ENCODE data around the gene PRDM16. TPM values are rescaled to one million over a fixed set of nuclear protein-coding genes. Genes with fewer than 3 reads are reported as not detected.
A peak's percentile ranks its signal among the peaks of the same experiment; 100 is the strongest.

The PRDM16 gene
- total RNA-seq, 1 donor = 6.5 TPM

DNA sequence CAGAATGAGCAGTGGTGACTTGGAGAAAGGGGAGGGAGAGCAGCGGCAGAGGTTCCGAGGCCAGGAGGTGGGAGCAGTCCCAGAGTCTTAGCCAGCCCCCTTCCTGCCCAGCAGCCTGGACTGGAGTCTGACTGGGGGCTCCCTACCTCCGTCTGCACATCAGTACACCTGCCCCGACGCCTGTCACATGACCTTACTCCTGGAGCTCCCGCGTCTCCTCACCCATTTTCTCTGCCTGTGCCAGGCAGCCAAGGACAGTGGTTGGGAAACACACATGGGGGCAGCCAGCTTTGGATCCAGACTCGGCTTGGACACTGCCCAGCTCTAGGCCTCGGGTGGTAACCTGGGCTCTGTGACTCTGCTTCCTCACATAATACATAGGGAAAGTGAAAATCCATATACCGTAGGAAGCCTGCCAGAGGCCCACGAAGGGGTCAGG lies 30.9 kb upstream of the PRDM16 start:
- H2AFZ ChIP-seq (ENCODE audit: low read length) = no peak overlapping the region
- no peak overlapping the region for H3K4me2 ChIP-seq (ENCODE audit: insufficient read depth, low read length)
- H3K27ac ChIP-seq (ENCODE audit: low read depth, low read length) = no peak overlapping the region
- H3K79me2 ChIP-seq (ENCODE audit: insufficient read depth, low read length) = no peaks in the 10 kb centered on the region
- peaks cover 5% of the 10 kb centered on the region for H3K27me3 ChIP-seq (ENCODE audit: insufficient read depth, low read length)
- no peaks in the 10 kb centered on the region for H4K20me1 ChIP-seq (ENCODE audit: insufficient read depth, low read length)
- TF ChIP-seq, protein P1, sequence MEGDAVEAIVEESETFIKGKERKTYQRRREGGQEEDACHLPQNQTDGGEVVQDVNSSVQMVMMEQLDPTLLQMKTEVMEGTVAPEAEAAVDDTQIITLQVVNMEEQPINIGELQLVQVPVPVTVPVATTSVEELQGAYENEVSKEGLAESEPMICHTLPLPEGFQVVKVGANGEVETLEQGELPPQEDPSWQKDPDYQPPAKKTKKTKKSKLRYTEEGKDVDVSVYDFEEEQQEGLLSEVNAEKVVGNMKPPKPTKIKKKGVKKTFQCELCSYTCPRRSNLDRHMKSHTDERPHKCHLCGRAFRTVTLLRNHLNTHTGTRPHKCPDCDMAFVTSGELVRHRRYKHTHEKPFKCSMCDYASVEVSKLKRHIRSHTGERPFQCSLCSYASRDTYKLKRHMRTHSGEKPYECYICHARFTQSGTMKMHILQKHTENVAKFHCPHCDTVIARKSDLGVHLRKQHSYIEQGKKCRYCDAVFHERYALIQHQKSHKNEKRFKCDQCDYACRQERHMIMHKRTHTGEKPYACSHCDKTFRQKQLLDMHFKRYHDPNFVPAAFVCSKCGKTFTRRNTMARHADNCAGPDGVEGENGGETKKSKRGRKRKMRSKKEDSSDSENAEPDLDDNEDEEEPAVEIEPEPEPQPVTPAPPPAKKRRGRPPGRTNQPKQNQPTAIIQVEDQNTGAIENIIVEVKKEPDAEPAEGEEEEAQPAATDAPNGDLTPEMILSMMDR (IDR thresholded peaks at IDR 0.05; ENCODE audit: extremely low read depth, low read depth, low read length) = no peak
- H3K9me3 ChIP-seq (ENCODE audit: low read depth, low read length) = no peaks in the 10 kb centered on the region
- peak; percentile 80 for DNase-seq (ENCODE audit: insufficient read length, low spot score, missing footprints)
- no peak overlapping the region for H3K4me3 ChIP-seq (ENCODE audit: insufficient read depth, low read length)
- no peaks in the 10 kb centered on the region for H3K36me3 ChIP-seq (ENCODE audit: insufficient read depth, low read length)
- H3K4me1 ChIP-seq (ENCODE audit: insufficient read depth, low read length) = no peaks in the 10 kb centered on the region

DNA sequence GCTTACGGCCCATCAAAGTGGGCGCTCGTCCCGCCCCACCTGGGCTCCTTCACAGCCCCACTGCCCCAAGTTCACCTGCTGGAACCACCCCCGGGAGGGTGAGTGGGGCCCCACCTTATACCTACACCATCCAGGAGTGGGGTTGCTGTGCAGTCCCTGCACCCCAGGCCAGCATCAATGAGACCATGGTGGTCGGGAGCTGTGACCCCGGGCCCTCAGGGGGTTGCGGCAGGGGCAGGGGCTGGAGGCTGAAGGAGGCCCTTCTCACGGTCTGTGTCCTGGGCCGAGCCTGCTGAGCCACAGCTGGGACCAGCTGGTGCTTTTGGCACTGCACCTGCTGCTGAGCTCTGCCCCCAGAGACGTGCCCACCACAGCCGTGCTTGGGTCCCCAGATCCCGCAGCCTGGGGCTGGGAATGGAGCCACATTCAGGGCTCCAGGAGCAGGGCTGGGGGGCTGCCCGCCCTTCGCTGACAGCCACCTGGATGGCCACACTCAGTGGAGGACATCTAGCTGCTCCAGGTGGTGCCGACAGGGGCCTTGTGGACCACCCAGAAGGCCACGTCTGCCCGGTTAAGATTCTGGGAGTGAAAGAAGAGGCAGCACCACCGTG lies 30.3 kb upstream of the PRDM16 start:
- TF ChIP-seq, protein P1 (IDR thresholded peaks at IDR 0.05; ENCODE audit: extremely low read depth, low read depth, low read length) = no peak
- Histone ChIP-seq H3K27ac (ENCODE audit: low read depth, low read length) (no peak overlapping the region), H3K4me2 (ENCODE audit: insufficient read depth, low read length) (no peak overlapping the region), H3K79me2 (ENCODE audit: insufficient read depth, low read length) (no peaks in the 10 kb centered on the region), H4K20me1 (ENCODE audit: insufficient read depth, low read length) (no peaks in the 10 kb centered on the region), H3K4me1 (ENCODE audit: insufficient read depth, low read length) (no peaks in the 10 kb centered on the region), H3K36me3 (ENCODE audit: insufficient read depth, low read length) (no peaks in the 10 kb centered on the region), H2AFZ (ENCODE audit: low read length) (no peak overlapping the region), H3K27me3 (ENCODE audit: insufficient read depth, low read length) (peaks cover 5% of the 10 kb centered on the region), H3K4me3 (ENCODE audit: insufficient read depth, low read length) (no peak overlapping the region), H3K9me3 (ENCODE audit: low read depth, low read length) (no peaks in the 10 kb centered on the region)
- DNase-seq (ENCODE audit: insufficient read length, low spot score, missing footprints) = peak; percentile 71

DNA sequence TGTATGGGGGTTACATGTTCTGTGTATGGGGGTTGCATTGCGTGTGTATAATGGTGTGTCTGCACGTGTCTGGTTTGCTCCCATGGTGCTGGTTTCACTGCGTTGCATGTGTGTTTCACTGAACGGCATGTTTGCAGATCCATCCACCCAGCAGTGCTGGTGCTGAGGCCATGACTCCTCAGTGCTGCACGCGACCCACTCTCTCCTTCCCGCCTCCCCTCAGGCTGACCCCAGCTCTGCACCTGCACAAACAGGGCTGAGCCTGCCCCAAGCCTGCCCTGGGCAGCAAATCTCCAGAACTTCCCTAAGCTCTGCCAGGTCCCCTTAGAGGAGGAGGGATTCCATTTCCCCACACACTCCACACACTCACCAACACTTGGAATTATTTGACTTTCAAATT lies 29.0 kb upstream of the PRDM16 start:
- Histone ChIP-seq H3K36me3 (ENCODE audit: insufficient read depth, low read length) (no peaks in the 10 kb centered on the region), H3K9me3 (ENCODE audit: low read depth, low read length) (no peaks in the 10 kb centered on the region), H3K27me3 (ENCODE audit: insufficient read depth, low read length) (peaks cover 5% of the 10 kb centered on the region), H3K79me2 (ENCODE audit: insufficient read depth, low read length) (no peaks in the 10 kb centered on the region), H3K27ac (ENCODE audit: low read depth, low read length) (no peak overlapping the region), H3K4me1 (ENCODE audit: insufficient read depth, low read length) (no peaks in the 10 kb centered on the region), H4K20me1 (ENCODE audit: insufficient read depth, low read length) (no peaks in the 10 kb centered on the region), H3K4me3 (ENCODE audit: insufficient read depth, low read length) (no peak overlapping the region), H2AFZ (ENCODE audit: low read length) (no peak overlapping the region), H3K4me2 (ENCODE audit: insufficient read depth, low read length) (no peak overlapping the region)
- peak; percentile 66 for DNase-seq (ENCODE audit: insufficient read length, low spot score, missing footprints)
- TF ChIP-seq, protein P1 (IDR thresholded peaks at IDR 0.05; ENCODE audit: extremely low read depth, low read depth, low read length) = no peak

DNA sequence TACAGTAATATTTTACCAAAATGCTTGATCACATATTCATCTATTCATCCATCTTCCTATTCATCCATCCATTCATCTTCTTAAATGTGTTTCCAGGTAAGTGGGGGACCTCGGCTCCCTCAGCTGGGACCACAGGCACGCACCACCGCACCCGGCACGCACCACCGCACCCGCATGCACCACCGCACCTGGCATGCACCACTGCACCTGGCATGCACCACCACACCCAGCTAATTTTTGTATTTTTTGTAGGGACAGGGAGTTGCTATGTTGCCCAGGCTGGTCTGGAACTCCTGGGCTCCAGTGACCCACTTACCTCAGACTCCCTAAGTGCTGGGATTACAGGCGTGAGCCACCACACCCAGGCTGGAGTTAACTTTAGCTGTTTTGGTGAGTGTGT lies 26.5 kb upstream of the PRDM16 start:
- H3K4me1 ChIP-seq (ENCODE audit: insufficient read depth, low read length) = no peaks in the 10 kb centered on the region
- TF ChIP-seq, protein P1 (IDR thresholded peaks at IDR 0.05; ENCODE audit: extremely low read depth, low read depth, low read length) = no peak
- peak; percentile 46 for DNase-seq (ENCODE audit: insufficient read length, low spot score, missing footprints)
- H3K27me3 ChIP-seq (ENCODE audit: insufficient read depth, low read length) = peaks cover 5% of the 10 kb centered on the region
- no peak overlapping the region for H3K27ac ChIP-seq (ENCODE audit: low read depth, low read length)
- no peak overlapping the region for H2AFZ ChIP-seq (ENCODE audit: low read length)
- H3K4me2 ChIP-seq (ENCODE audit: insufficient read depth, low read length) = no peak overlapping the region
- H3K79me2 ChIP-seq (ENCODE audit: insufficient read depth, low read length) = no peaks in the 10 kb centered on the region
- no peaks in the 10 kb centered on the region for H3K9me3 ChIP-seq (ENCODE audit: low read depth, low read length)
- H3K4me3 ChIP-seq (ENCODE audit: insufficient read depth, low read length) = no peak overlapping the region
- H4K20me1 ChIP-seq (ENCODE audit: insufficient read depth, low read length) = no peaks in the 10 kb centered on the region
- no peaks in the 10 kb centered on the region for H3K36me3 ChIP-seq (ENCODE audit: insufficient read depth, low read length)

Measured in osteoblast (primary cell).